ENCODE measurements around the gene MED12L.
A peak's percentile ranks its signal among the peaks of the same experiment; 100 is the strongest.
"Not testable (repeated sequence)": the region's sequence is repeated elsewhere in the genome, so short reads cannot be mapped to it uniquely, and the experiment has no call there.

Gene MED12L

GRCh38 chr3:151135541-151136337, 50.3 kb downstream of the MED12L start:
- no peak for DNase-seq (ENCODE audit: low read depth)

- no peak for DNase-seq (ENCODE audit: low read depth)
Measured at GRCh38 chr3:151142929-151143328, 57.5 kb downstream of the MED12L start.

- no peak for DNase-seq (ENCODE audit: low read depth)
Measured at GRCh38 chr3:151144016-151144415, 58.6 kb downstream of the MED12L start.

- DNase-seq (ENCODE audit: low read depth): no peak
Measured at GRCh38 chr3:151144760-151145159, 59.3 kb downstream of the MED12L start.

GRCh38 chr3:151145713-151146070, 60.2 kb downstream of the MED12L start:
- DNase-seq (ENCODE audit: low read depth): no peak

- DNase-seq (ENCODE audit: low read depth): peak; percentile 39
Measured at GRCh38 chr3:151146071-151146730, 60.7 kb downstream of the MED12L start.

- no peak for DNase-seq (ENCODE audit: low read depth)
Measured at GRCh38 chr3:151146731-151147091, 61.2 kb downstream of the MED12L start.

GRCh38 chr3:151147299-151147698, 61.8 kb downstream of the MED12L start:
- DNase-seq (ENCODE audit: low read depth): no peak

- DNase-seq (ENCODE audit: low read depth): no peak
Measured at GRCh38 chr3:151152455-151153079, 67.1 kb downstream of the MED12L start.

GRCh38 chr3:151154566-151154965, 69.1 kb downstream of the MED12L start:
- no peak for DNase-seq (ENCODE audit: low read depth)

- no peak for DNase-seq (ENCODE audit: low read depth)
Measured at GRCh38 chr3:151155409-151156128, 70.1 kb downstream of the MED12L start.

GRCh38 chr3:151156618-151157216, 71.3 kb downstream of the MED12L start:
- peak; percentile 9 for DNase-seq (ENCODE audit: low read depth)

- DNase-seq (ENCODE audit: low read depth): no peak
Measured at GRCh38 chr3:151159806-151160205, 74.3 kb downstream of the MED12L start.

GRCh38 chr3:151165226-151165625, 79.8 kb downstream of the MED12L start:
- DNase-seq (ENCODE audit: low read depth): no peak

GRCh38 chr3:151166161-151166560, 80.7 kb downstream of the MED12L start:
- DNase-seq (ENCODE audit: low read depth): no peak

GRCh38 chr3:151168269-151169094, 83.0 kb downstream of the MED12L start:
- peak; percentile 14 for DNase-seq (ENCODE audit: low read depth)

GRCh38 chr3:151169262-151169947, 83.9 kb downstream of the MED12L start:
- no peak for DNase-seq (ENCODE audit: low read depth)

- not testable (repeated sequence) for DNase-seq (ENCODE audit: low read depth)
Measured at GRCh38 chr3:151169948-151170679, 84.7 kb downstream of the MED12L start.

- DNase-seq (ENCODE audit: low read depth): no peak
Measured at GRCh38 chr3:151171145-151171757, 85.8 kb downstream of the MED12L start.
